HL-60 (cell line): Measurements from ENCODE around the gene IMMP2L.

Source experiments
- DNase-seq, 2 experiments: peaks; one replicate each; pipeline ENCODE4 v3.0.0-alpha.2; 2010 to 2020; ENCODE audit warnings: low read depth in 1 of 2, low spot score in 1 of 2
- H3K27ac ChIP-seq: fragments of 250-450 bp; sonication (Bioruptor Pico); replicated peaks from 2 replicates; pipeline ENCODE4 v1.5.1; 2020; ENCODE audit warnings: mild to moderate bottlenecking, moderate library complexity
- H3K27me3 ChIP-seq: fragments of 250-450 bp; sonication (Bioruptor Pico); 2 replicates; pipeline ENCODE4 v1.5.1; 2021; ENCODE audit warnings: mild to moderate bottlenecking, moderate library complexity; ENCODE audit not compliant: insufficient read depth, poor library complexity, severe bottlenecking
- H3K4me3 ChIP-seq: replicated peaks from 2 replicates; pipeline ENCODE4 v1.5.1; 2011; ENCODE audit warnings: mild to moderate bottlenecking, control low read depth, low read length; ENCODE audit not compliant: insufficient read depth
- GABPA ChIP-seq: IDR thresholded peaks from 2 replicates; pipeline ENCODE4 v1.6.1; 2012; ENCODE audit warnings: low read depth
- POLR2AphosphoS5 ChIP-seq: IDR thresholded peaks from 2 replicates; pipeline ENCODE4 v1.6.1; 2012; ENCODE audit warnings: low read depth
- SPI1 ChIP-seq: IDR thresholded peaks from 2 replicates; pipeline ENCODE4 v1.6.1; 2012; ENCODE audit warnings: low read depth, mild to moderate bottlenecking, borderline replicate concordance
- TF ChIP-seq, protein P1 (sequence below): IDR thresholded peaks from 2 replicates; pipeline ENCODE4 v1.6.1; 2012; ENCODE audit warnings: low read depth; ENCODE audit not compliant: insufficient replicate concordance
- TF ChIP-seq, protein P2 (sequence below): IDR thresholded peaks from one replicate; pipeline ENCODE4 v1.5.1; 2011; ENCODE audit warnings: low read length, control low read depth, inconsistent platforms; ENCODE audit not compliant: insufficient read depth

The IMMP2L gene

DNA sequence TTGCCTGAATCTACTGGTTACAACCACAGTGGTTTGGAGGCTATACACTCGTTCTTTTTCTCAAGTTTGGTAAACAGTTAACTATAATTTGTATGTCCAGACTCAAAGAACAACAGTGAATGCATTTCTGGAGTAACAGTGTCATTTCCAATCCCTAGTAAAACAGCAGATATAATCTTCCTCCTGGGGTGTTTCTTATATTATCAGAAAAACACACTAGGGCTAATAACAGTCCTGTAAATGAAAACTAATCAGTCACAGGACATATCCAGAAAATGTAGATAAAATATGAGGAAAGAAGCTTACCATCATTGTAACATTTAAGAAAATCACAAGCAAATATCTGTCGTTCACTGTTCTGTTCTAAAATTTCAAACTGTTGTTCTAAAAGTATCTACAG lies 388.8 kb downstream of the IMMP2L start:
- no peaks in the 10 kb centered on the region for H3K27me3 ChIP-seq
- TF ChIP-seq, protein P1, sequence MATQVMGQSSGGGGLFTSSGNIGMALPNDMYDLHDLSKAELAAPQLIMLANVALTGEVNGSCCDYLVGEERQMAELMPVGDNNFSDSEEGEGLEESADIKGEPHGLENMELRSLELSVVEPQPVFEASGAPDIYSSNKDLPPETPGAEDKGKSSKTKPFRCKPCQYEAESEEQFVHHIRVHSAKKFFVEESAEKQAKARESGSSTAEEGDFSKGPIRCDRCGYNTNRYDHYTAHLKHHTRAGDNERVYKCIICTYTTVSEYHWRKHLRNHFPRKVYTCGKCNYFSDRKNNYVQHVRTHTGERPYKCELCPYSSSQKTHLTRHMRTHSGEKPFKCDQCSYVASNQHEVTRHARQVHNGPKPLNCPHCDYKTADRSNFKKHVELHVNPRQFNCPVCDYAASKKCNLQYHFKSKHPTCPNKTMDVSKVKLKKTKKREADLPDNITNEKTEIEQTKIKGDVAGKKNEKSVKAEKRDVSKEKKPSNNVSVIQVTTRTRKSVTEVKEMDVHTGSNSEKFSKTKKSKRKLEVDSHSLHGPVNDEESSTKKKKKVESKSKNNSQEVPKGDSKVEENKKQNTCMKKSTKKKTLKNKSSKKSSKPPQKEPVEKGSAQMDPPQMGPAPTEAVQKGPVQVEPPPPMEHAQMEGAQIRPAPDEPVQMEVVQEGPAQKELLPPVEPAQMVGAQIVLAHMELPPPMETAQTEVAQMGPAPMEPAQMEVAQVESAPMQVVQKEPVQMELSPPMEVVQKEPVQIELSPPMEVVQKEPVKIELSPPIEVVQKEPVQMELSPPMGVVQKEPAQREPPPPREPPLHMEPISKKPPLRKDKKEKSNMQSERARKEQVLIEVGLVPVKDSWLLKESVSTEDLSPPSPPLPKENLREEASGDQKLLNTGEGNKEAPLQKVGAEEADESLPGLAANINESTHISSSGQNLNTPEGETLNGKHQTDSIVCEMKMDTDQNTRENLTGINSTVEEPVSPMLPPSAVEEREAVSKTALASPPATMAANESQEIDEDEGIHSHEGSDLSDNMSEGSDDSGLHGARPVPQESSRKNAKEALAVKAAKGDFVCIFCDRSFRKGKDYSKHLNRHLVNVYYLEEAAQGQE, result no peak
- TF ChIP-seq GABPA (no peak), POLR2AphosphoS5 (no peak), SPI1 (no peak)
- TF ChIP-seq, protein P2, sequence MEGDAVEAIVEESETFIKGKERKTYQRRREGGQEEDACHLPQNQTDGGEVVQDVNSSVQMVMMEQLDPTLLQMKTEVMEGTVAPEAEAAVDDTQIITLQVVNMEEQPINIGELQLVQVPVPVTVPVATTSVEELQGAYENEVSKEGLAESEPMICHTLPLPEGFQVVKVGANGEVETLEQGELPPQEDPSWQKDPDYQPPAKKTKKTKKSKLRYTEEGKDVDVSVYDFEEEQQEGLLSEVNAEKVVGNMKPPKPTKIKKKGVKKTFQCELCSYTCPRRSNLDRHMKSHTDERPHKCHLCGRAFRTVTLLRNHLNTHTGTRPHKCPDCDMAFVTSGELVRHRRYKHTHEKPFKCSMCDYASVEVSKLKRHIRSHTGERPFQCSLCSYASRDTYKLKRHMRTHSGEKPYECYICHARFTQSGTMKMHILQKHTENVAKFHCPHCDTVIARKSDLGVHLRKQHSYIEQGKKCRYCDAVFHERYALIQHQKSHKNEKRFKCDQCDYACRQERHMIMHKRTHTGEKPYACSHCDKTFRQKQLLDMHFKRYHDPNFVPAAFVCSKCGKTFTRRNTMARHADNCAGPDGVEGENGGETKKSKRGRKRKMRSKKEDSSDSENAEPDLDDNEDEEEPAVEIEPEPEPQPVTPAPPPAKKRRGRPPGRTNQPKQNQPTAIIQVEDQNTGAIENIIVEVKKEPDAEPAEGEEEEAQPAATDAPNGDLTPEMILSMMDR, result no peak
- no peak overlapping the region for H3K27ac ChIP-seq
- DNase-seq, result no peak
- no peak overlapping the region for H3K4me3 ChIP-seq

DNA sequence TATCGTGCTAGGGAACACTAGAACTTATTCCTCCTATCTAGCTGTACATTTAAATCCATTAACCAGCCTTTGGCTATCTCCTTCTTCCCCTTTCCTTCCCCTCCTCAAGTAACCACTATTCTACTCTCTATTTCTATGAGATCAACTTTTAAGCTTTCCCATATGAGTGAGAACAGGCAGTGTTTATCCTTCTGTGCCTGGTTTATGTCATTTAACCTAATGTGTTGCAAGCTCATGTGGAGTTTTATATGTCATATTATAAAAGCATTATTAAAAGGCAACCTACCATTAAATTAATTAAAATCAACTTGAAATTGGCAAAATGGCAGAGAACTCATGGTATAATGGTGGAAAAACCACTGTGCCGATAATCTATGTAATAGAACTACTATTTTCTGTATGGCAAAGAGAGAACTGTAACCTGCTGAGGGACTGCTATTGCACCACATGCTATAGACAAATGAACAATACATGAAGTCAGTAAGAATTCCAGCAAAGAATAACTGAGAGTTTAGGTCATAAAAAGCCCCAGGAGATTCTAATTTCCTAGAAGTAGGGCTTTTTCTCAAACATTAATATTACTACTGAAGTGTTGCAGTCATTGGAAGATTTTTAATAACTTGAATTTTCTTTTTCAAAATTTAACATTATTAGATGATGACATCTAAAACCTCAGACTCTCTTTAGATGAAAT lies 389.6 kb downstream of the IMMP2L start:
- Histone ChIP-seq H3K27me3 (no peaks in the 10 kb centered on the region), H3K4me3 (no peak overlapping the region), H3K27ac (no peak overlapping the region)
- TF ChIP-seq, protein P2, result no peak
- TF ChIP-seq SPI1 (no peak), GABPA (no peak)
- no peak for DNase-seq

DNA sequence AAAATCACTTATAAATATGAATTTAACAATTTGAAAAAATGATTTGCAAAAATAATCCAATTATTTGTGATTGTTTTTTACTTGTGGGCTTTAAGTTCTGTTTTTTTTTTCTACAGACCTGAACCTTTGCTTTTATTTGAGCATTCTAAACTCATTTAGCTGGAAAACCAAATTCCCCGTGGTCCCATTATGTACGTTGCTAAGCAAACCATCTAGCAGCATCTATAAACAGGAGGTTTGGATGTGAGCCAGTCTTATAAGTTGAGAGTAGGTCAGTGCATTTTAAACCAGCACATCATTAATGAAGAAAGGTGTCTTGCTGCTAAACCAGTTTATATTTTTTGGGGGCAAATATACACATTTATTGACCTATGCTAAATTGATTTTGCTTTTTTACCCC lies 394.1 kb downstream of the IMMP2L start:
- Histone ChIP-seq H3K27me3 (no peaks in the 10 kb centered on the region), H3K27ac (no peak overlapping the region), H3K4me3 (no peak overlapping the region)
- DNase-seq, result no peak
- TF ChIP-seq SPI1 (no peak), GABPA (no peak), POLR2AphosphoS5 (no peak)
- TF ChIP-seq, protein P2, result no peak
- TF ChIP-seq, protein P1, result no peak

DNA sequence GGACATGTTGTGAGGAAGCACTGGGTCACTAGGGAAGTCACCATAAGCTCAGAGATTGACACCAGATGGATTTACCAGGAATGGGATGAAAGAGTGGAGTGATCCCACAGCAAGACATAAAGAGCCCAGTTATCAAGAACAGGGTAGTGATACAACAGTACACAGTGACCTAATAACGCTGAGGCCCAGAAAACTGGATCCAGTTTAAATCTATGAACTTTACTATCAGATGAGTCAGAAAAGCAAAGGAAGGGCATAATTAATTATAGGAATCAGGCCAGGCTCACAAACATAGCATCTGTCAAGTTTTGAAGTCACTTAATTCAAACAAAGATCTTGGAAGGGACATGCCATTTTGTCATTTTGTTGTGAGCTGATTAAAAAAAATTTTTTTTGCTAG lies 397.9 kb downstream of the IMMP2L start:
- DNase-seq, result no peak
- H3K27me3 ChIP-seq, result no peaks in the 10 kb centered on the region
- no peak overlapping the region for H3K27ac ChIP-seq
- H3K4me3 ChIP-seq, result no peak overlapping the region
- TF ChIP-seq, protein P1, result no peak
- TF ChIP-seq, protein P2, result no peak
- TF ChIP-seq POLR2AphosphoS5 (no peak), SPI1 (no peak), GABPA (no peak)
